Fibroblast of lung (primary cell): ENCODE data around the gene PROSER1. TPM values are rescaled to one million over a fixed set of nuclear protein-coding genes. Genes with fewer than 3 reads are reported as not detected.

Experiments used
- DNase-seq, 2 donors: peaks; one replicate each; pipeline versions ENCODE4 v3.0.0 to v3.0.0-alpha.2; 2010; ENCODE audit warnings: low read depth in 2 of 2
- H2AFZ ChIP-seq: 2 replicates; pipeline ENCODE4 v1.5.1; 2012; ENCODE audit warnings: low read length, control low read depth, inconsistent platforms
- H3K27ac ChIP-seq: 2 replicates; pipeline ENCODE4 v1.5.1; 2011; ENCODE audit warnings: low read length, control low read depth; ENCODE audit not compliant: insufficient read depth
- H3K27me3 ChIP-seq: 2 replicates; pipeline ENCODE4 v1.5.1; 2011; ENCODE audit warnings: mild to moderate bottlenecking, low read length; ENCODE audit not compliant: control insufficient read depth, insufficient read depth
- H3K36me3 ChIP-seq: 2 replicates; pipeline ENCODE4 v1.5.1; 2011; ENCODE audit warnings: low read length; ENCODE audit not compliant: control insufficient read depth, insufficient read depth
- H3K4me1 ChIP-seq: 2 replicates; pipeline ENCODE4 v1.5.1; 2011; ENCODE audit warnings: low read length; ENCODE audit not compliant: control insufficient read depth, insufficient read depth; ENCODE audit errors: extremely low read depth
- H3K4me2 ChIP-seq: 2 replicates; pipeline ENCODE4 v1.5.1; 2011; ENCODE audit warnings: low read length, control low read depth; ENCODE audit not compliant: insufficient read depth; ENCODE audit errors: extremely low read depth
- H3K4me3 ChIP-seq, 4 experiments: fragments of 200-600 bp in 1 of 4; sonication (generic) in 1 of 4; replicated peaks in 1 of 4; 2 replicates each; pipeline ENCODE4 v1.5.1; 2011 to 2016; ENCODE audit warnings: low read length in 4 of 4, low read depth in 3 of 4, mild to moderate bottlenecking in 3 of 4, control low read depth in 2 of 4, inconsistent platforms in 1 of 4, mixed read lengths in 1 of 4; ENCODE audit not compliant: insufficient read depth in 1 of 4; ENCODE audit errors: control extremely low read depth in 1 of 4
- H3K79me2 ChIP-seq: 2 replicates; pipeline ENCODE4 v1.5.1; 2012; ENCODE audit warnings: mild to moderate bottlenecking, low read length, inconsistent platforms; ENCODE audit not compliant: control insufficient read depth, insufficient read depth
- H3K9ac ChIP-seq: 2 replicates; pipeline ENCODE4 v1.5.1; 2011; ENCODE audit warnings: mild to moderate bottlenecking, low read length, control low read depth; ENCODE audit not compliant: insufficient read depth
- H3K9me3 ChIP-seq: 2 replicates; pipeline ENCODE4 v1.5.1; 2012; ENCODE audit warnings: low read depth, low read length; ENCODE audit not compliant: control insufficient read depth, insufficient read depth
- H4K20me1 ChIP-seq: 2 replicates; pipeline ENCODE4 v1.5.1; 2011; ENCODE audit warnings: low read length; ENCODE audit not compliant: control insufficient read depth, insufficient read depth; ENCODE audit errors: extremely low read depth
- CTCF ChIP-seq, 2 donors: IDR thresholded peaks in 1 of 2; conservative IDR thresholded peaks in 1 of 2; 1 replicate in 1 of 2; 2 replicates in 1 of 2; pipeline ENCODE4 v1.5.1; 2011 to 2012; ENCODE audit warnings: low read length in 2 of 2, control low read depth in 1 of 2, inconsistent platforms in 1 of 2, low read depth in 1 of 2, mild to moderate bottlenecking in 1 of 2
- EZH2 ChIP-seq: IDR thresholded peaks from 2 replicates; pipeline ENCODE4 v1.5.1; 2012; ENCODE audit warnings: low read length, control low read depth, mild to moderate bottlenecking; ENCODE audit errors: missing control alignments
- polyA plus RNA-seq, 2 donors: library from polyadenylated mRNA; depleted of rRNA in 1 of 2; stranded (reverse) in 1 of 2; unstranded in 1 of 2; fragments of >200 nt; gene quantifications; 2 replicates each; pipeline ENCODE4 v1.2.1, GENCODE V29; 2011 to 2012; ENCODE audit warnings: missing spikeins in 1 of 2
- total RNA-seq: library from RNA; depleted of rRNA; stranded (reverse); fragments of >200 nt; gene quantifications from 2 replicates; pipeline ENCODE4 v1.2.1, GENCODE V29; 2014

The PROSER1 gene
- total and polyA plus RNA-seq, 2 donors (not counting 1 experiment from before 2014, with no cell fraction given): 9.5 to 13.9 TPM

GRCh38 chr13:38993381-38993780 lies 44.5 kb downstream of the PROSER1 start:
- no peak overlapping the region for H3K4me2 ChIP-seq
- no peaks in the 10 kb centered on the region for H3K9me3 ChIP-seq
- H3K27ac ChIP-seq: no peak overlapping the region
- H4K20me1 ChIP-seq: no peaks in the 10 kb centered on the region
- no peaks in the 10 kb centered on the region for H3K36me3 ChIP-seq
- no peak overlapping the region for H3K4me3 ChIP-seq
- no peaks in the 10 kb centered on the region for H3K79me2 ChIP-seq
- H3K27me3 ChIP-seq: no peaks in the 10 kb centered on the region
- TF ChIP-seq CTCF (conservative IDR thresholded peaks at IDR 0.05 in 1 of 2, IDR thresholded peaks at IDR 0.05 in 1 of 2; ENCODE audit: low read depth in 1 of 2, low read length in 2 of 2) (no peak), EZH2 (no peak)
- no peak overlapping the region for H3K9ac ChIP-seq
- no peaks in the 10 kb centered on the region for H3K4me1 ChIP-seq
- no peak for DNase-seq
- no peak overlapping the region for H2AFZ ChIP-seq

- Histone ChIP-seq H3K9ac (no peak within 1 kb of the TSS), H3K4me3 (no peak within 1 kb of the TSS), H3K79me2 (no peaks in the 10 kb centered on the region), H3K36me3 (no peaks in the 10 kb centered on the region), H4K20me1 (no peaks in the 10 kb centered on the region), H3K27me3 (no peaks in the 10 kb centered on the region), H3K4me1 (no peaks in the 10 kb centered on the region), H3K9me3 (no peaks in the 10 kb centered on the region), H3K27ac (no peak within 1 kb of the TSS), H3K4me2 (no peak within 1 kb of the TSS), H2AFZ (no peak within 1 kb of the TSS)
- DNase-seq: no peak
- TF ChIP-seq EZH2: no peak
- no peak for TF ChIP-seq CTCF (conservative IDR thresholded peaks at IDR 0.05 in 1 of 2, IDR thresholded peaks at IDR 0.05 in 1 of 2; ENCODE audit: low read depth in 1 of 2, low read length in 2 of 2)
Measured at GRCh38 chr13:38990693-38991092, 47.2 kb downstream of the PROSER1 start, which contains the start of gene STOML3. TSS of gene STOML3 (minus strand) at chr13:38990831. CDS start at chr13:38990721, 110 bp downstream.

- Histone ChIP-seq H3K27ac (no peak overlapping the region), H3K4me3 (no peak overlapping the region), H3K9me3 (no peaks in the 10 kb centered on the region), H4K20me1 (no peaks in the 10 kb centered on the region), H3K27me3 (no peaks in the 10 kb centered on the region), H3K36me3 (no peaks in the 10 kb centered on the region), H3K4me1 (no peaks in the 10 kb centered on the region), H3K9ac (no peak overlapping the region), H3K79me2 (no peaks in the 10 kb centered on the region), H3K4me2 (no peak overlapping the region), H2AFZ (no peak overlapping the region)
- no peak for DNase-seq
- TF ChIP-seq CTCF (conservative IDR thresholded peaks at IDR 0.05 in 1 of 2, IDR thresholded peaks at IDR 0.05 in 1 of 2; ENCODE audit: low read depth in 1 of 2, low read length in 2 of 2) (no peak), EZH2 (no peak)
Measured at GRCh38 chr13:38981096-38981495, 56.8 kb downstream of the PROSER1 start.
